GM18867 (cell line): ENCODE measurements around the gene TRIM24.
"Not testable (repeated sequence)": the region's sequence is repeated elsewhere in the genome, so short reads cannot be mapped to it uniquely, and the experiment has no call there.

Experiments used
- ATAC-seq: cut with Tn5 transposase; IDR thresholded peaks from one replicate; pipeline ENCODE4 v1.9.1; 2021; ENCODE audit warnings: mild to moderate bottlenecking, moderate library complexity; ENCODE audit not compliant: unreplicated experiment

Gene TRIM24

GRCh38 chr7:138525757-138526156 lies 65.7 kb downstream of the TRIM24 start:
- ATAC-seq, result no peak

GRCh38 chr7:138527746-138528223 lies 67.7 kb downstream of the TRIM24 start:
- ATAC-seq, result no peak

DNA sequence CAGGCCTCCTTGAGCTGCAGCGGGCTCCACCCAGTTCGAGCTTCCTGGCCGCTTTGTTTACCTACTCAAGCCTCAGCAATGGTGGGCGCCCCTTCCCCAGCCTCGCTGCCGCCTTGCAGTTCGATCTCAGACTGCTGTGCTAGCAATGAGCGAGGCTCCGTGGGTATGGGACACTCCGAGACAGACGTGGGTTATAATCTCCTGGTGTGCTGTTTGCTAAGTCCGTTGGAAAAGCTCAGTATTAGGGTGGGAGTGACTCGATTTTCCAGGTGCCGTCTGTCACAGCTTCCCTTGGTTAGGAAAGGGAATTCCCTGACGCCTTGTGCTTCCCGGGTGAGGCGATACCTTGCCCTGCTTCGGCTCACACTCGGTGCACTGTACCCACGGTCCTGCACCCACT lies 76.8 kb downstream of the TRIM24 start:
- ATAC-seq, result not testable (repeated sequence)

DNA sequence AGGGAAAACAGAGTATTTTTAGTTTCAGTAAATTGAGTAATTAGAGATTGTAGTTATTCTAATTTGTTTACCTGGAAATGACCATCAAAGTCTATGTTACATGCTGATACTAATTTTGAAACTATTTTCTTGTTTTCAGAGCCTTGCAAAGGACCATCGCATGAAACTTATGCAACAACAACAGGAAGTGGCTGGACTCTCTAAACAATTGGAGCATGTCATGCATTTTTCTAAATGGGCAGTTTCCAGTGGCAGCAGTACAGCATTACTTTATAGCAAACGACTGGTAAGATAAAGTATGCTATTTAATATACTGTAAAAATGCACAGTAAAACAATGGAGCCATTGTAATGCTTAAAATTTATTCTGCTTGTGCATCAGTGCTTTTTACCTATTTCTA lies 78.5 kb downstream of the TRIM24 start:
- peak; percentile 65 for ATAC-seq

- ATAC-seq, result no peak
These were observed 79.1 kb downstream of the TRIM24 start for GRCh38 chr7:138538997-138539644.

DNA sequence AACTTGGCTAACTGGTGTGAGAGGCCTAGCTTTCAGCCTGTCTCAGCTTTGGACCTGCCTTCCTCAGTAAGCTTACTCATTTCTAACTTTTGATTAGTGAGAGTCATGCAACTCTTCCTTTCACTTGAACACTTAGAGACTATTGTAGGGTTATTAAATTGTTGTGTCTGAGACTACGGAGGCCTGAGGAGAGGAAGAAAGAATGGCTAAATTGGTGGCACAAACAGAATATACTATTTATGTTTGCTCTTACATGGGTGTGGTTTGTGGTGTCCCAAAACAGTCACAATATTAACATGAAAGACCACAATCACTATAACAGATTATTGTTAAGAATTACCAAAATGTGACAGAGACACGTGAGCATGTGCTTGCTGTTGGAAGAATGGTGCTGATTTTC lies 82.1 kb downstream of the TRIM24 start:
- ATAC-seq, result peak; percentile 88

- ATAC-seq, result no peak
These were observed 83.7 kb downstream of the TRIM24 start for GRCh38 chr7:138543739-138544138.

GRCh38 chr7:138545123-138545522 lies 85.1 kb downstream of the TRIM24 start:
- ATAC-seq, result no peak

DNA sequence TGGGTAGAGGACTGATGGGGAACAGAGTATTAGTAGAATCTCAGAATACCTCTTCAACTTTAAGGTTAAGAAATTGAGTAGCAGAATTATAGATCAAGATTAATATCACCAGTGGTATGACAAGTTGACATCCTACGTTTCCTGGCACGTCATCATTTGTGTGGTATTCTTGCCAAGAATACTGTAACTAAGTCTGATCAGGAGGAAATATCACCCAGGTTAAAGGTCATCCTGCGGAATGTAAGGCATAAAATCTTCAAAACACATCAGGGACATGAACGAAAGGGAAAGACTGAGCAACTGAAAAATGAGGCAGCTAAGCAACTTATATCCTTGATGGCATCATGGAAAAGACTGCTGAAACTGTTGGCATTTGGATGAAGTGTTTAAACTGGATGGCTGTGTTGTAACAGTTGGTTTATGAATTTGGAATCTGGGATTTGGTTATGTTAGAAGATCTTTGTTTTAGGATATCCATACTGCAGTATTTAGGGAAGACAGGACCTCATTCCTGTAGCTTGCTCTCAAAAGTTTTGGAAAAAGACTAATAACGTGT lies 86.1 kb downstream of the TRIM24 start:
- ATAC-seq, result no peak

DNA sequence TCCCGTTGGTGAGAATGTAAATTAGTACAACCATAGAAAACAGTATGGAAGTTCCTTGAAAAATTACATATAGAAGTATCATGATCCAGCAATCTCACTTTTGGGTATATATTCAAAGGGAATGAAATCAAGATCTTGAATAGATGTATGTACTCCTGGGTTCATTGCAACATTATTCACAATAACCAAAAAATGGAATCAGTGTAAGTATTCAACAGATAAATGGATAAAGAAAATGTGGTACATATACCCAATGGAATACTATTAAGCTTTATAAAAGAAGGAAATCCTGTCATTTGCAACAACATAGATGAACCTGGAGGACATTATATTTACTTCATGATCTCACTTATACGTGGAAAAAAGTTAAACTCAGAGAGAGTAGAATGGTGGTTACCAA lies 86.8 kb downstream of the TRIM24 start:
- no peak for ATAC-seq

- ATAC-seq, result no peak
These were observed 89.0 kb downstream of the TRIM24 start for GRCh38 chr7:138549082-138549481.

DNA sequence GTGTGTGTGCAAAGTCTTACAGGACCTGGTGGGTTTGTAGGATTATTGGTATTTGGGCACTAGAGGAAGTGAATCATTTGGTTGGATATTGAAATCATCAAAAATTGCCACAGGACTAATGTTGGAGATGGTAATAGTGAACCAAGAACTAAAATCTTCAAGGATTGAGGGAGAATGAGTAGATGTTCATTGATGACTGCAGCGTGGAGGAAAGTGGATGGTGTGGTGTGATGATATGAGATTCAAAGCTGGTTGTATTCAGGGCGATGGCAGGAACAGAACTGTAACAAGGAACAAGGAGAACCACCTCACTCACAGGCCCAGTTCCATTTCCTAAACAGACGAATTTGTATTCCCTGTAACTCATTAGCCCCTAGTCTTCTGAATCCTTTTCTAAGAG lies 90.3 kb downstream of the TRIM24 start:
- ATAC-seq, result no peak

GRCh38 chr7:138551102-138551501 lies 91.0 kb downstream of the TRIM24 start:
- ATAC-seq, result no peak

GRCh38 chr7:138553805-138554204 lies 93.7 kb downstream of the TRIM24 start:
- no peak for ATAC-seq

DNA sequence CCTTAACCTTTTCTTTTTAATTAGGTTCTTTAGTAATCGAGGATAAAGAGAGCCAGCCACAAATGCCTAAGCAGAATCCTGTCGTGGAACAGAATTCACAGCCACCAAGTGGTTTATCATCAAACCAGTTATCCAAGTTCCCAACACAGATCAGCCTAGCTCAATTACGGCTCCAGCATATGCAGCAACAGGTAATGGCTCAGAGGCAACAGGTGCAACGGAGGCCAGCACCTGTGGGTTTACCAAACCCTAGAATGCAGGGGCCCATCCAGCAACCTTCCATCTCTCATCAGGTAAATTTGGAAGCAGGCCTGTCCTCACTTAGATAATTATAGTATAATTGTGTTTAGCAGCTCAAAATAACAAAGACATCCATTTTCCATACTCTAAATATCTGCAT lies 94.6 kb downstream of the TRIM24 start:
- ATAC-seq, result no peak

DNA sequence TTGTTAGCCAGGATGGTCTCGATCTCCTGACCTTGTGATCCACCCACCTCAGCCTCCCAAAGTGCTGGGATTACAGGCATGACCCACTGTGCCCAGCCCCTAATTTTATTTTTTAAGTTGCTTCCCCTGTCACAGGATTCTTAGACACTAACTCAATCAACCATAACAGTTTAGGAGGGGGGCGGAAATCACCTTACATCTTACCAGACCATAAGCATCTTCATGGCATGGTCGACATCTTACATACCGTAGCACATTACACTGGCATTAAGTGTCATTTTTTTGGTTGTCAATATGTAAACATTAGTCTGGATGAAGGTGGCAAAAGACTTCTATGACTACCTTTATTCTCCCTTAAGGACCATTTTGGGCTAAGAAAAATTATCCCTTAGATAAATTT lies 95.6 kb downstream of the TRIM24 start:
- ATAC-seq, result no peak

DNA sequence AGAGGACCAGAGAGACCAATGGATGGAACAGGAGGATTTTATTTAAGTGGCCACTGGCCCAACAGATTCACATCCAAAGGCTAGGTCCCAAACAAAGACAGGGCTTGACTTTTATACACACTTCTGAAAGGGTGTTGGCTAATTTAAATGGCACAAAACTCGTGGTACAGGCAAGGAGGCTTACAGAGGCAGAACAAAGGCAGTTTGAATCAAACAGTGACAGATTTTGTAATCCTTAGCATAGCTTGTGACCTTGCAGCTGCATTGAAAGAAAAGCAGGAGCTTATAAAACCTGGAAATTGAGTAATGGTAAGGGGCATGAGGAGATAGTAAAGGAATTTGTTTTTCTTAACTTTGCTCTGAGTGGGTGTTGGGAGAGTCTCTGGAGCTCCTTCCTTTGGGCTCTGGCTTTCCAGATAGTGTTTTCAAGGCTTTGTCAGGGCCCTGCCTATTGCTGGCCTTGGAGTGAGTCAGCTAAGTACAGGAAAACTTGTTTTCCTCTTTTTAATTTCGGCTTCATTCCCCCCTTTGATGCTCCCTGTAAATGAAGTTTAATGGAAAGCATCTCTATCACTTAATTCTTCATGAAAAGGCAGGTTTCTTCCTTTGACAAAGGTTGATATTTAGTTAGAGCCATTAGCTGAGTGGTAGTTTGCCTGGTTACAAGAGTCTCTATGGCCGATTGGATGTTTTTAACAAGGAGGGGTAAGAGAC lies 96.9 kb downstream of the TRIM24 start:
- ATAC-seq, result no peak

GRCh38 chr7:138559448-138559847 lies 99.4 kb downstream of the TRIM24 start:
- ATAC-seq, result no peak

DNA sequence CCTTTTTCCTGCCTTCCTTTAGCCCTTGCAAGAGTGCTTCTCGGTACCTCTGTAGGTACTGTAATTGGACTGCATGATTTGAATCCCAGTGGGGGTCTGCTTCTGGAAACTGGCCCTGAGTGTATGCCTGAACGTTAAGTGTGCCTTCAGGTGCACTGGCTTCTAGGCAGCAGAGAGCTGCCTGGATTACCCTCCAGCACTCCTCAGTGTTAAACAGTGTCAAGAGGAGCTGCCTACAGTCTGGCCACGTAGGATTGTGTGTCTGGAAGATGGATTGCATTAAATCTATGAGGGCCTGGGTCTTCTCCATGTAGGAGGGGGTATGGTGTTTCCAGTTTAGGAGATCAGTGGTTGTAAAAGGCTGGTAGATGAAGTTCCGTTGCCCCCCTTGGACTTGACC lies 103.7 kb downstream of the TRIM24 start:
- no peak for ATAC-seq

- no peak for ATAC-seq
These were observed 104.3 kb downstream of the TRIM24 start for GRCh38 chr7:138564365-138564764.

DNA sequence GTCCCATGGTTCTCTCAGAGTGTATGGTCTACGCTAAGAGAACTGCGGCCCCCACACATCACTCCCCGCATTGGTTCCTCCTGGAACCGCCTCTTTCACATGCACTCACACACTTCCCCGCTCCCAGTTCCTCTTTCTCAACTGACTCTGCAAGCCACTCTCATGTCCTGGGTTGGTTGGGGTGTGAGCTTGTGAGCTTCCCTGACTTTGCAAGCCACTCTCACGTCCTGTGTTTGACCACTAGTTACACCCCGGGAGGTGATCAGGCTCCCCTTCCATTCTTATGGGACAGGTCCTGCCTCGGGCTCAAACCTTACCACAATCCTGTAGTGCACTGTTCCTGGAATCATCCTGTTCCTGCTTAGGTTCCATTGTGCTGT lies 105.0 kb downstream of the TRIM24 start:
- ATAC-seq, result no peak

DNA sequence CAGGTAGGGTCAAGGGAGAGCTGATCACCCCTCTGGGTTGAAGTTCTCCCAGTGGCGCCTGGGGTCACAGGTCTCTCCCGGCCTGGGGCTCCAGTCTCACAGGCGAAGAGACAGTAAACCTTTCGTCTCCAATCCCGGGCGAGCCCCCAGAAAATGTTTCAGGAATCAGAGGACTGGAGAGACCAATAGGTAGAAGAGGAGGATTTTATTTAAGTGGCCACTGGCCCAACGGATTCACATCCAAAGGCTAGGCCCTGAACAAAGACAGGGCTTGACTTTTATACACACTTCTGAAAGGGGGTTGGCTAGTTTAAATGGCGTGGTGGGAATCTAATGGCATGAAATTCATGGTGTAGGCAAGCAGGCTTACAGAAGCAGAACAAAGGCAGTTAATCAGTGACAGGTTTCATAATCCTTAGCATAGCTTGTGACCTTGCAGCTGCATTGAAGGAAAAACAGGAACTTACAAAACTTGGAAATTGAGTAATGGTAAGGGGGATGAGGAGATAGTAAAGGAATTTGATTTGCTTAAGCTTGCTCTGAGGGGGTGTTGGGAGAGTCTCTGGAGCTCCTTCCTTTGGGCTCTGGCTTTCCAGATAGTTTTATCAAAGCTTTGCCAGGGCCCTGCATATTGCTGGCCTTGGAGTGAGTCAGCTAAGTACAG lies 105.5 kb downstream of the TRIM24 start:
- ATAC-seq, result no peak
